ENCODE measurements around the gene TLNRD1.

Gene TLNRD1

DNA sequence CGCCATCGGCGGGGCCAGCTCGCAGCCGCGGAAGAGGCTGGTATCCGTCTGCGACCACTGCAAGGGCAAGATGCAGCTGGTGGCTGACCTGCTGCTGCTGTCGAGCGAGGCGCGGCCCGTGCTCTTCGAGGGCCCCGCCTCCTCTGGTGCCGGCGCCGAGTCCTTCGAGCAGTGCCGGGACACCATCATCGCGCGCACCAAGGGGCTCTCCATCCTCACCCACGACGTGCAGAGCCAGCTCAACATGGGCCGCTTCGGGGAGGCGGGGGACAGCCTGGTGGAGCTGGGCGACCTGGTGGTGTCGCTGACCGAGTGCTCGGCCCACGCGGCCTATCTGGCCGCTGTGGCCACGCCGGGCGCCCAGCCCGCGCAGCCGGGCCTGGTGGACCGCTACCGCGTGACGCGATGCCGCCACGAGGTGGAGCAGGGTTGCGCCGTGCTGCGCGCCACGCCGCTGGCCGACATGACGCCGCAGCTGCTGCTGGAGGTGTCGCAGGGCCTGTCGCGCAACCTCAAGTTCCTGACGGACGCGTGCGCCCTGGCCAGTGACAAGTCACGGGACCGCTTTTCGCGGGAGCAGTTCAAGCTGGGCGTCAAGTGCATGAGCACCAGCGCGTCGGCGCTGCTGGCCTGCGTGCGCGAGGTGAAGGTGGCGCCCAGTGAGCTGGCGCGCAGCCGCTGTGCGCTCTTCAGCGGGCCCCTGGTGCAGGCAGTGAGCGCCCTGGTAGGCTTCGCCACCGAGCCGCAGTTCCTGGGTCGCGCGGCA is 1.8 kb downstream of the TLNRD1 start:
- no peak for DNase-seq

DNA sequence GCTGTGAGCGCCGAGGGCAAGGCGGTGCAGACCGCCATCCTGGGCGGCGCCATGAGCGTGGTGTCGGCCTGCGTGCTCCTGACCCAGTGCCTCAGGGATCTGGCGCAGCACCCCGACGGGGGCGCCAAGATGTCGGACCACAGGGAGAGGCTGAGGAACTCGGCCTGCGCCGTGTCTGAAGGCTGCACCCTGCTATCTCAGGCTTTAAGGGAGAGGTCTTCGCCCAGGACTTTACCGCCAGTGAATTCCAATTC is 2.3 kb downstream of the TLNRD1 start:
- no peak for DNase-seq

DNA sequence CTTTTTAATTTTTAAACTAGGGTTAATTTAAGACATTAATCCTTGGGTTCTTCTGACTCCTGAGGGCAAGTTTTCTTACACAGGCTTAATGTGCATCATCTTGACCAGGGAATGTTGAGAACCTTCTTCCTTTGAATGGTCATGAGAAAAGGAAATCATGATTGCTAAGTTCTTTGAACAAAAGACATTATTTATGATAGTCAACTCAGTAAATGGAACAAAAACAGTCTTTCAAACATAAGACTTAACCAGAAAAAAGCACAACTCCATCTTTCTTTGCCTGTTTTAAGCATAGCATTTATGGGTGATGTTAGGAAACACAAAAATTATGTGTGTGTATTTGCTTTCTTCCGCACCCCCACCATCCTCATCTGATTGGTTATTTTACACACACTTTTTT is 5.4 kb downstream of the TLNRD1 start:
- DNase-seq, result no peak

DNA sequence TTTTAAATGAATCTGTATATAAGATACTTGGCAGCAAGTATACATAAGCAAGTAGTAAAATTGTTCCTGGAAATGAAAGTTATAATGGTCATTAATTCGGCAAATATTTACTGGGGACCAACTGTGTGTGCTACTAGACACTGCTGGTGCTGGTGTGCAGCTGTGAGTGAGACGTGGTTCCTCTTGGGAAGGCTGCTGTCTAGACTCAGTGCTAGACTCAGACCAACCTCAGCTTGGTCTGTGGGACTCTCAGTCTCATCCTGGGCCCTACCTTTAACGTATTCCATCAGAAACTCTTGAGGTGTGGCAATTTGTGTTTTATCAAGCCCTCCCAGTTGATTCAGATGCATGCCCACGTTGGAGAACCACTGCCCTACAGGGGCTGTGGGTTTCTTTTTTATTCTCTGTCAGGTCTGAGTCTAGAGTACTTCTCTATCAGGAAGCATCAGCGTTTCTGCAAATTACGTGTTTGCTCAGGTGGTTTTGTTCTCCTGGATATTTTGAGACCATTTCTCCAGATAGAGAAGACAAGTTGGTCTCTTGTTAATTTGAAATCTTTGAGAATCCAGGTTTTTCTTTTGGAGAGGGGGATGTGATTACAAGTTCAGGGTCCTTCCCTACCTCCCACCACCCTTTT is 6.8 kb downstream of the TLNRD1 start:
- no peak for DNase-seq

DNA sequence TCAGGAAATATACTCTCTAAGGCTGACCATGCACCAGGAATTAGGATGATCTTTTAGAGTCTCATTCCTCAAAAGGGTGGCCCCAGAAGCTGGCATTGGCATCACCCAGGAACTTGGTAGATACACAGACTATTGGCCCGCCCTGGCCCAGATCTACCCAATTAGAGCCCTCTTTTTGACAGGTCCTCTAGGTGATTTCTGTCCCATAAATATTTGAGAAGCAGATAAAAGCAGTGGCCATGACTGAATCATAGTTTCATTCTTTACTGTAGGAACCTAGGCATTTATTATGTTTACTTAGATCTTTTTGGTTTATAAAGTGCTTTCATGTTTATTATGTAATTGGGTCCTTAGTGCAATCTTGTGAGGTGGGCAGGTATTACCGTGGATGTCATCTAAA is 7.6 kb downstream of the TLNRD1 start:
- no peak for DNase-seq

DNA sequence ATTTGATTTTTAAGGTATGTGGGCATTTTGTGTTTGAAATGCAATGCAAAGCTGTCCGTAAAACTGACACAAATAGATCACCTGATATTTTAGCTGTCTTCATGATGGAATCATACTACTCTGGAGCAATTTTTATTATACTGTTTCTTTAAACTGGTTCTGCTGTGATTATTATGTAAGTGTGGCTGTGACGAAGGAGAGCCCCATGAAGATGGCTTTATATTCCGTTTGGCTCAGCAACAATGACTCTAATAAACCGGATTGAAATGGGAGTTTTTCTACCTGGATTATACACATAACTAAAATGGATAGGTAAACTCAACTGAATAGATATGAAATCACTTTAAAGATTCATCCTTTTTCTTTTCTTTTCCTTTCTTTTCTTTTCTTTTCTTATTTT is 9.4 kb downstream of the TLNRD1 start:
- no peak for DNase-seq

DNA sequence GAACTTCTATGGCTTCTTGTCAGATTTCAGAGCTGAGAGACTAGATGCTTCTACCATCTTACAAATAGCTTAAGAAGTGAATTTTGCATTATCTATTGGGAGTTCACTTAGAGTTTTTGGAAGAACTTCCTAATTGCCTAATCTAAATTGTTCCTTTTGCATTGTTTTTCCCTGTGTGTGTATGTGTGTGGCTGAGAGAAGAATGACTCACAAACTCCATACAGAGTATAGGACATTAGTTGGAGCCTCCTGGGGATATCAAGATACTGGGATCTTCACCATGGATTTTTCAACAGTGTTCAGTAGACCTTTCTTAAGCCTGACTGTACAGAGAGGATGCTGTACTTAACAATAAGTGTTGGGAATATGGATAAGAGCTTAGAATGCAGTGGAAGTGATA is 10.9 kb downstream of the TLNRD1 start:
- DNase-seq, result no peak

DNA sequence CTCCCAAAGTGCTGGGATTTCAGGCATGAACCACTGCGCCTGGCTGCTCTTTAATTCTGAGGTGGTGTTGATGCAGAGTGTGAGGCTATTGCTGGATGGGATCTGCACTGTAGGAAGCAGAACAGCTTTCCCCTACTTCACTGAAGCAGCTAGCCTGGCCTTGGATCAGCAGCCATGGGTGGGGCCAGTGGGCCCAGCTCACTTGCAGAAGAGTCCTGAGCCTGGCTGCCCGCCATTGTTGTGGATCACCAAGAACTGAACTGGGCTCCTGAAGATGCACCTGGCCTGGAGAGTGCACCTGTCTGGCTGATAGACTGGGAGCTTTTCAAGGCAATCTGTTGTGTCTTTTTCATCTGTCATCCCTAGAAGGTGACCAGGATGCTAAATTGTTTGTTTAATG is 11.9 kb downstream of the TLNRD1 start:
- no peak for DNase-seq

DNA sequence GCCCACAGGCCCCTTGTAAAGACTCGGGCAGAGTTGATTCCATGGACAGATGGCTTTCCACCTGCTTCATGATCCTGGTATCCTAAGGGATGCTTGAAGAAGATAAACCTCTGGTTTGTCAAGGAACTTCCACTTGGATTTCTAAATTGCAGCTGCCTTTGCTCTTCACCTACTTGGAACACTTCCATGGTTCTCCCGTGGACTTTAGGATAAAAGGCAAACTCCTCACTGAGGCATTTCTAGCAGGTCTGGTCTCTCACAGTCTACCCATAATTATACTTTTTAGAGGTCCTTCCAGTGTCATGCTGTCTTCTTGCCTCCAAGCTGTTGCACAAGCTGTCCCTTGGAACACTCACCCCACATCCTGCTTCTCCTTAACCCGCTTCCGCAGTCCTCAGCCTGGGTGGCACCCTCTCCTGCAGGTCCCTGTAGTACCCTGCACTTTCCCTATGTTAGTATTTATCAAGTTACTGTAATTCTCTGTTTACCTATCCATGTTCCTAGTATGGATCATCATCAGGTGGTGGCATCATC is 12.7 kb downstream of the TLNRD1 start:
- DNase-seq, result no peak

DNA sequence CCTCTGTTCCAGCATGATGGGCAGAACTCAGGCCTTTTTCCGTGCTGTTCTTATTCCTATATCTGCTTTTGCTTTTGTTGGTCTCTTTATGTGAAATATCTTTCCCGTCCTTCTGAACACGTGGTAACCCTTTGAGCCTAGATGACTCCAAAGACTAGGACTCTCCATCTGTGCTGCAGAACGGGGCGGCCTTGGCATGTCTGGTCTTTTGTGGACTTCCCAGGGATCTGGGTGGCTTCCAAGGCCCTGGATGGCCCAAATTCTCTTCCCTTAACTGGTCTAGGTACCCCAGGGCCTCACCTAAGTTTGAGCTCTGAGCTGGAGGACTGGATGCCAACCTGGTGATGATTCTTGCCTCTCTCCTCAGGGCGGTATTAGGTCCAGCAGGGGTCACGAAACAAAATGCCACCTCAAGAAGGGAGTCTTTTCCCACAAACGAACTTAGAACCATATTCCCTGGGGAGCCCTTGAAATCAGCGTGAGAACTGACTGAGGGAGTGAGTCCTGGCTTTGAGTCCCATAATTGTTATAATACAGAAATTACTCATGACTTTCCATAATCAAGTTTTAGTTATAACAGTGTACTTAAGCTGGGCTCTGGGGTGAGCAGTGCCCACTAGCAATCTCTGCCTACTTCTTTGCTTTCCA is 13.8 kb downstream of the TLNRD1 start:
- DNase-seq, result no peak

DNA sequence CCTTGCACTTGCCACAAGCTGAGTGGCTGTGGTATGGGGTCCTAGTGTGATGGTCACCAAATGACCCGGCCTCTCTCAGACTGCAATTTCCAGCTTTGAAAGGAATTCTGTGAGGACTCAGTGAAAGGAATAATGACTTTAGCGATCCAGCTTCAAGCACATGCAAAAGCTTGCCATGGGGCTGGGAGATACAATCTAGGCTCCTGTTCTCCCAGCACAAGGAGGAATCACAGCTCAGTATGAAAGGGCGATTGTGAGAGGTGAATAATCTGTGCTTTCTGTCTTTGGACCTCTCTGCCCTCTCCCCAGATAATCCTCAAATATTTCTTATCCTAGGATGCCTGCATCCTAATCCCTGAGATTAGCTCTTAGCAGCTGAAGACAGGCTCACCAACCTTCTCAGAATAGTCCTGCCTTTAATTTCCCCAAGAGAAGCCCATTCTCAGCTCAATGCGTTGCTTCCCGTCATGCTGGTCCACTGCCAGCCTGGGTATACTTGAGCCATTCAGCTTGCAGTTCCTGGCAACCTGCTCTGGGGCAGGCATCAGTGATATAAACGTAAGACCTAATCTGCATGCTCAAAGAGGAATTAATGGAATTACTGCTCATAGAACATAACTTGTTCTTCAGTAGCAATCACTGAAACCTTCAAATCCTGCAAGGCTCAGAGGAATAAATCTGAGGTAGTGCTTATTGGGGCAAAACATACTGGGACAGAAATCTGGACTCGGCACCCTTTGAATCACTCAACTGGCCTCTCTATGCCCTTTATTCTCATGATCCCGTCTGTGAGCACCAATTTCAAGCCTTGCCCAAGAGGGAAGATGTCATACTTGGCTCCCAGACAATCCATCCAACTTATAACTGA is 15.1 kb downstream of the TLNRD1 start:
- DNase-seq, result peak in 1 of 2 experiments; percentile 40

DNA sequence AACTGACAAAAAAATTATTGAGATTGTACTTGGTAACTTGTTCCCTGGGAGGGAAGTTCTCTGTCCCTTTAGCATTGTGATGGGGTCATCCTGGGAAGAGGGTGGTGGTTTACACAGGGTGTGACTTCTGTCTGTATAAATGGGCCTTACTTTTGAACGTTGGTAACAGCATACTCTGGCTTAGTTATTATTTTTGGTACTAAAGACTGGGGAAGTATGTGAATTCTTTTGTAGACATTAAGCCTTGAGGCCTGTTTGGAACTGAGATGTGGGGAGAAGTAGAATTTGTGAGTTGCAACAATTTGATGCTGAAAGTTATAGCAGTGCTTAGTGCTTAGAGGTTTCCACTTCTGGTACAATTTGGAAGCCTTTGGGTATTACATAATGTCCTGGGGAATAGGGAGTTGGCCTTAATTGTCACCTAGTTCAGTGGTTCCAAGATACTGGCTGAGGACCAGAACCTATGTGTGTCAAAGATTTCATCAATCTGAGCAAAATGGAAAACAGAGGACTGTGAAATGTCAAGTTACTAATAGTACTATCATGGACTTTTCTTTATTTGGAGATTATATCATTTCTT is 15.9 kb downstream of the TLNRD1 start:
- DNase-seq, result no peak

DNA sequence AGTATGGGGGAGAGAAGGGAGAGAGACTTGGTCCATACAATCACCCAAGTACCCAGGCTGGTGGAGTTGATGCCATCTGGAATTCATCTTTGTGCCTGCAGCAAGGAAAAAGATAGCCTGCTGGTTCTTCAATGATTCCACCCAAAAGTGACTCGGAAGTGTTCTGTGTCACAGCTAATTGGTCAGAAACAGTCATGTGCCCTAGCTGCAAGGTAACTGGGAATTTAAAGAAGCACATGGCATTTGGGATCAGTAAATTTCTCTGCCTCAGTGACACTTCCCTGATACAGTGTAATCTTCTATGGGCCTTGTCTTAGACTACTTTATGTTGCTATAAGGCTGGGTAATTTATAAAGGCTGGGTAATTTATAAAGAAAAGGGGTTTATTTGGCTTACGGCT is 17.5 kb downstream of the TLNRD1 start:
- DNase-seq, result no peak

DNA sequence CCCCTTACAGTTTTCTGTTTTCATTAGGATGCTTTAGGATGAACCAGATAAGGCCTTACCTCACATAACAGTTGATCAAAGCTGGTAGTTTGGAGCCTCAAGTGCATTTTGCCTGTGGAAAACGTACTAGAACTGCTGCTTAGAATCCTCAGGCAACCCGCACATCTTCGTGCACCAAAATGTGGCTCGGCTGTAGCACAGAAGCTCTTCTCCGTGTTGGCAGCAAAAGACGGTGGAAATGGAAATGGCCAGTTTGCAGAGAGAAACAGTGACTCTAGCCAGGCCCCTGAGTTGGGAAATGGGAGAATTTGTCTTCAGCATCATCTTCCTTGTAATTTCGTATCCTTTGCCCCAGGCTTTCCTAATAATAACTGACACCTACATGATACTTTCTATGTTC is 20.6 kb downstream of the TLNRD1 start:
- no peak for DNase-seq

DNA sequence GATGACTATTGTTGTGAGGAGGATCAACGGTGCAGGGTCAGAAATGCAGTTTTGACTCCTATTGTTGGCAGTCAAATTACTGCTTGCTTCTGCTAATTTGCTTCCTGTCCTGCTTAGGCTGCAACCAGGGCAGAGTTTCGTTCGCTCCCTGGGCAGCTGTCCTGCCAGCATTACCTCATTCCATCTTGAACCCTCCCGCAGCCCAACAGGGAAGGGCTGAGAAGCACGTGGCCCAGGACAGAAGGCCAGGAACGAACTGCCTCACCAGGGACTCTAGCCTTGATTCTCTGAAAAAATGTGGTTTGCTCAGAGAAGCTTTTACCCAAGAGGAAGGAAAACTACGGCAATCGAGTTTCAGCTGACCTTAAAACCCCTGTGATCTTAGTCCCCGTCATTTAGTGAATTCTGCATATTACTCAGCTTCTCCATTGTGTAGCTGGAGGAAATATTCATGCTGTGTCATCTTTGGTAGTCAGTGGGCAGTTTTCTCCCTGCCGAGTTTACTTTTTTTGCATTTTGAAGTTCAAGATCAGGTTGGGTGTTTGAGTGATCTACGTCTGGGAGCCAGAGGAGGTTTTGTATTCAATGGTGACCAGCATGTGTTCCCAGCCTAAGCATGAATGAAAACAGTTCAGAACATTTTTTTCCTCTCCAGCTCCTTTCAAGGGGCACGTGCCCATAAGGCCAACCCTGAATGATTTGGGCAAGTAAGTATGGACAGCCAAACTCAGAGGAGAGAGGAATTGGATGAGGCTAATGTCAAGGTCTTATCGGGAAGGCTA is 23.0 kb downstream of the TLNRD1 start:
- DNase-seq, result no peak

DNA sequence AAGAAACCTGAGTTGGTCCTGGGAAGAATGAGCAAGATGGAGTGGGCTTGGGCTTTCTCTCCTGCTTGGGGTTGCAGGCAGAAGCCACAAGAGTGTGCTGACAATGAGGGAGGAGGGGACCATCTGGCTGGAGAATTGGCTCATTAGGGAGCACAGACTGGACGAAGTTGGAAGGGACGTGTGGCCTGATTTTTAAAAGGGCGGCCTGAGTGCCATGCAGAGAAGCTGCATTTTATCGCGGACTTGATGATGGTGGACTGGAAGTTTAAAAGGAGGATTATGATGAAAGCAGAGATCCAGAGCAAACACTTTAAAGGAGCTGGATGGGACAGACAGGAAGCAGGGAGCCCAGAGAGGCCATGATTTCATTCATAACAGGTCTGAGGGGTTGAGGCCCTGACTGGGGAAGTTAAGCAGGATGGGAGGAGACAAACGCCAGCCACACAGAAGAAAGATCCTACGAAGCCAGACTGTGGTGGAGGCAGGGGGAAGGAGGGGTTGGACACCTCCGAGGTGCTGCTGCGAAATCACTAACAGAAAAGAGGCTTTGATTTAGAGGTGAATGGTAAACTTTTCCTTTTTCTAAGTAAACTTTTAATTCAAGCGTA is 23.6 kb downstream of the TLNRD1 start:
- peak in 1 of 2 experiments; percentile 3 for DNase-seq

DNA sequence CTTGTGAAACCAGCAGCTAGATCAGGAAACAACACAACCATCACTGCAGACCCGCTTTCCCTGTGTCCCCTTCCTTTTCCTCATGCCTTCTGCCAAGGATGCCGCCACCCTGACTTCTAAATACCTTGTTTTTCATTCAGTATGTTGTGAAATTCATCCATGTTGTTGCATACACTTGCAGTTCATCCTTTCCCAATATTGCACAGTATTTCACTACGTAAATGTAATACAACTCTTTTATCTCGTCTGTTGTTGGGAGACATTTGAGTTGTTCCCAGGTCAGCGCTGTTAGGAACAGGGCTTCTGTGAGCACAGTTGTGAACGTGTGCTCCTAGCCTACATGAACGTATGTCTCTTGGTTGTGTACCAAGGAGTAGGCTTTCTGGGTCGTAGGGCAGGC is 24.2 kb downstream of the TLNRD1 start:
- DNase-seq, result no peak

DNA sequence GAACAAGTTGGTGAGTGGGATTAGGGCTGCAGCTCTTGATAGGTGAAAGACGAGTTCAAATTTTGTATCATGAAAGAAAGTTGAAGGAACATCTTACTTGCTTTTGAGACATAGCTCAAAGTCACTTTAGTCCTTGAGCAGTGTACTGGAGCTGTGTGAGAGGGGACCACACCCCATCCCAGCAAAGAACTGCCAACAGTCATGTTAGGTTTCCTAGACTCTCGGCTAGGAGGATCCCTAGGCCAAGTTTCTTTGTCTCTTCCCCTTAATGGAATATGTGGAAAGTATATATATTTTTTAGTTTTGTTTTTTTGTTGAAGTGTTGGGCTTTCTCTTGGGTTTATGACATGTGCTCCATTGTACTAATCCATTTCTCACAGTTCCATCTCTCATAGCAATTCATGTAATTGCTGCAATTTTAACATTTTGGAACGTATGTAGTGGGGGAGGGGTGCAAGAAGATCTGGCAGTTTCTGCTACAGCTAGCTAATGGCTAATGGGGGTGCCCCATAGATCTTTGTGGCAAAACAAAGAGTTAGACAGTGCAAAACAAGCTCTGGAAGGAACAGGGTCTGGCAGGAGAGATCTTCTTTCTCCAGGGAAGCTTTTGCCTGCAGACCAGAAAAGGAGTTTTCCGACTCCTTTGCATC is 25.1 kb downstream of the TLNRD1 start:
- DNase-seq, result no peak

DNA sequence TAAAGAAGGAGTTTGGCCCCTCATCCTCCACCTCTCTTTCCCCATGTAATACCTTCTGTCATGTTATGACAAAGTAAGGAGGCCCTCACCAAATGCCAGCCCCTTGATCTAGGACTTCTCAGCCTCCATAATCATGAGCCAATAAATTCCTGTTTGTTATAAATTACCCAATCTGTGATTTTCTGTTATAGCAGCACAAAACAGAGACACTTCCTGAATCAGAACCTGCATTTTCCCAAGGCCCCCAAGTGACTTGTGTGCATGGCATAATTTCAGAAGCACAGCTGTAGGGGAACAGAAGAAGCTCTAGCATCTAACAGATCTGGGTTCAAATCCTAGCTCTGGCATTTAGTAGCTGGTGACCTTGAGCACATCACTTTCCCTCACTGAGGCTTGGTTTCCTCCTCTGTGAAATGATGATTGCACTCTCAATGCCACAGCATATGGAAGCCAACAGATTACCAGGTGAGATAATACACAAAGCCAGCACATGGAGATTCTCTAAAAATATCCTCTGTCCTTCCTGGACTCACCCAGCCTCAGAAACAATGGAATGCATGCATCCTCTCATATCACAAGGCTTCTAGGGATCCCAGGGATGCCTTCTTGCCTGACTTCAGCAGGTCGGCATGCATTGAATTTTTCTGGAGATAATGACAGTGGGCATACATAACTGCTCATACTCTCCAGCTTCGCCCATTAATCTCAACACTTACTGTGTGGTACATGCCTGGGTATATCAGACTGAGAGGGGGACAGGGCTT is 26.3 kb downstream of the TLNRD1 start:
- no peak for DNase-seq

All from NCI-H446 (cell line).